HuH-7 (cell line): ENCODE data around the gene EFCAB11.

Experiments
- DNase-seq: peaks from one replicate; pipeline ENCODE4 v3.0.0; 2011; ENCODE audit warnings: low spot score

Gene EFCAB11

DNA sequence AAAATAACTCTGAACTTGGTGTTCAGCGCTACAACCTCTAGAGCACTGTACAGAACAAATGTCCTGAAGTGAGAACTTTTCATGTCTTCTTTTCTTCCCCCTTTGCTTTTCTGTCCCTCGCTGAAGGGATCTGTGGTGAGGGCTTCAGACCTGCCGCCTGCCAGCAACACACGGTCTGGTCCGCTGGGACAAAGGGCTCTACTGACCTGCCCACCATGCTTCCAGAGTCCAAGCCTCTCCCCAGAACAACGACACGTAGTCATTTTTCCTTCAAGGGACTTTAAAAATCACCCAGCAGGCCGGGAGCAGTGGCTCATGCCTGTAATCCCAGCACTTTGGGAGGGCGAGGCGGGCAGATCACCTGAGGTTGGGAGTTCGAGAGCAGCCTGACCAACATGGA lies 140.4 kb downstream of the EFCAB11 start:
- no peak for DNase-seq

DNA sequence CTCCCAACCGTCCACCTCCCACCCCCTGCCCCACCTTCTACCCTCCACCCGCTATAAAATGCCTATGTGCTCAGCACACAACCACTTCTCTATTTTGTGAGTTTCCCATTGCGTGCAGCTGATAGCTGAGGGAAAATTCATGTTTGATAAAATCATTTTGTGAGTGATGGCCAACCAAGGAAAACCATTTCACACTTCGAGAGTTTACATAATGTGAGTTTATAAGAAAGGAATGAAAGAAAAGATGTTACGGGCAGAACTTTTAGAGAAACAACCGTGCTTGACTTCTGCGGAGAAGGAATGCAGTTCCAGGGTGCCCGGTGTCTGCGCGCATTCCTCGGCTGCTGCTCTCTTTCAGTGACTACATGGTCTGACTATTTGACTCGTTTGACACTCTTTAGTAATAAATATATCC lies 140.9 kb downstream of the EFCAB11 start:
- no peak for DNase-seq

DNA sequence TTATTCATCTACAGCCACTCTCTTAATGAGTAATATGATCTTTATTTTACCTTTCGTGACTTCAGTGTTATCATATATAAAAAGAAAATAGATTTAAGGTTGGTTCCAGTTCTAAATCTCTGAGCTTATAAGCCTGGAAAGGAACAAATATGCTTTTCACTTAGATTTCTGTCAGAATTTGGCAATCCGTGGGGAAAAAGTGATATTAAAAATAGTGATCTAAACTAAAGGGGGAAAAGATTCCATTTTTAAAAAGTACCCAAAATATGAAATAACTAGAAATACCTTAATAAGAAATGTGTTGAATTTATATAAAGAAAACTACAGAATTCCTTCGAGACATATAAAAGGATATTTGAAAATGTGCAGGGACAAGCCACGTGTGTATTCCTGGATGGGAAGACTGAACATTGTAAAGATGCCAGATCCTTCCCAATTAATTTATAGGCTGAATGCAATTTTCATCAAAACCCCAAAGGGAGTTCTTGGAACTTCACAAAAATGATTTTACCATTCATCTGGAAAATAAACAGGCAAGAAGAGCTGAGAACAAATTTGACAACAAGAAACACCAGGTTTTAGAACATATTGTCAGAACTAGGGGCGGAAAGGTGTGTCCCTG lies 142.5 kb downstream of the EFCAB11 start:
- no peak for DNase-seq

DNA sequence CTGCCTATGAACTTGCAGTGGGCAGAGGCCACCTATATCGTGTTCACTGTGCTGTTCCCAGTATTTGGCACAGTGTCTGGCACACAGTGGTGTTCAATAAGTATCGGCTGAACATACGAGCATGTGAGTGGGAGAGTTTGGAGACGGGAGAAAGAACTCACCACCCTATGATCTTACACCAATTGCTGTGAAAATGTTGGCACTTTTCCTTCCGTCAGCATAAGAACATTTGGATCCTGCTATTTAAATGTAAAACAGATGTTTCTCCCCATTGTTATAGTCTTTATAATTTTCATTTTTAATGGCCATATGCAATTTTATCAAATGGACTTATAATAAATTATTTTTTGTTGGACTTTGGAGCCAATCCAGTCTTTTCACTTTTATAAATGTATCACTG lies 144.4 kb downstream of the EFCAB11 start:
- DNase-seq, result no peak

GRCh38 chr14:89807892-89808291 lies 146.6 kb downstream of the EFCAB11 start:
- no peak for DNase-seq

DNA sequence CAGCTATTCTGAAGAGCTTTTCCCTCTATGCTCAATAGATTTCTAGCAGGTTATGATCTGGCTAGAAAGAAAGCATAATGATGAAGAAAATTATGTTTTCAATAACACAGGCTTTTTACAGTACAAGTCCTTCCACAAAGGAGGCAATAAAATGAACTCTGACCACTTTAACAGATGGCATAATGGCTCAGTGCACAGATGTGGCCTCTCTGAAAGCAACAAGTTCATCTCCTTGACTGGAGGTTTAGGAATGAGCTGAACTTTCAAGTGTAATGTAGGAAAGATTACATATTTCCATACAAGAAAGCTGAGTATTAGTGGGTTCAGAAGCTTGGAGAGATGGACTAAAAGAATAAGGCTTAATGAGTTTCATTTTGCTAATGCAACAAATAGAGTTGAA lies 147.4 kb downstream of the EFCAB11 start:
- no peak for DNase-seq

- no peak for DNase-seq
Measured at GRCh38 chr14:89806451-89806850, 148.1 kb downstream of the EFCAB11 start.

GRCh38 chr14:89805501-89805900 lies 149.0 kb downstream of the EFCAB11 start:
- no peak for DNase-seq

GRCh38 chr14:89803542-89803941 lies 151.0 kb downstream of the EFCAB11 start:
- no peak for DNase-seq

DNA sequence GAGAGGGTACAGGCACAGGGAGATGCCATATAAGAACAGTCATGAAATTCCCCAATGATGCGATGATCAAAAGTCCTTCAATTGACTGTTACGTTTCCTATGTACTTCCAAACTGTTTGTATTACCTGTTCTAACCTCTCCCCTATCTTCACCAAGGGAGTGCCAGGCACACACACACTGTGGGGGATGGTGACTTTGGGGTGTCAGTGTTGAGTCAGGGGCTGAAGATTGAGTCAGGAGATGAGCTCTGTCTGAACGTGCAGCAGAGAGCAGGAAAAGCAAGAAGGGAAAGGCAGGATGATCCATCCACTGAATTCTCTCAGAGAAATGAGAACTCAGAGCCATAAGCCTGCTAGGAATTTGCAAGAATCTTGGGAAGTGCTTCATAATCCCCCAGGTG lies 153.4 kb downstream of the EFCAB11 start:
- DNase-seq, result no peak

DNA sequence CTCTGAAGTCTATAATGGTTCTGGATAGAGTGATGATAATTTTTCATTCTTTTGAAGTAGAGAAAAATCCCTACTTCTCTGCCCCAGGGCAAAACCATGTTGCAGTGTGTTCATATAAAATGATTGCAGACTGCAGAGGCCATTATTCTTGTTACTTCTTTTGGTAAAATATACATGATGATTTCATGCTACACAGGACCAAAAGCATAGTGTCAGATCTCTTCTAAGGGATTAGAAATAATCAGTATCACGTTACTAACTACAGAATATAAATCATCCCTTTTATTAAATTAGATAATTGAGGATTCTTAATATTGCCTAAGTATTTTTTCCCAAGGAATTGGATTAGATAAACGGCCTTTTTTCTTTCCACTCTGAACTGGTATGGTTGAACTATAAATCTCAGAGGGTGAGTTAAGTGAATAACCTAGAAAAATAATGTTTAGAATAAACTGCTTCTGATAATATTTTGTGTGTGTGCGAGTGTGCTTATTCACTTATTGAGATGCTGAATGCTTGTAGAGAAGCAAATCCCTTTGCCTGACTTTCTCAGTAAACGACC lies 156.2 kb downstream of the EFCAB11 start:
- no peak for DNase-seq

- DNase-seq, result no peak
Measured at GRCh38 chr14:89797148-89797547, 157.4 kb downstream of the EFCAB11 start.

- no peak for DNase-seq
Measured at GRCh38 chr14:89794096-89794495, 160.4 kb downstream of the EFCAB11 start.

DNA sequence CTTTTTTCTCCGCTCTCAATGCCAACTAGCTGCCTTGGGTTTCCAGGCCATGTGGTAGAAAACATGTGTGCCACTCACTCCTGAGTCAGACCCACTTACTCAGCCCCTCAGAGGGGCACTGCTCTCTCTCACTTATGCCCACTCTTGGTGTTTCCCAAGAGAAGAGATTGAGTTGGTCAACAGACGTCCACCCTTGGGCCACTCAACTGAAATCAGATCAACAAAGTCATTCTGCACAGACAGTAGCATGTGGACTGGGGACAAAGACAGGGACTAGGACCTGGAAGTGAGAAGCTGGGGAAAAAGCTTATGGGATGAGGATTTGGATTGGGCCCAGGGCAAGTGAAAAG lies 161.2 kb downstream of the EFCAB11 start:
- no peak for DNase-seq

DNA sequence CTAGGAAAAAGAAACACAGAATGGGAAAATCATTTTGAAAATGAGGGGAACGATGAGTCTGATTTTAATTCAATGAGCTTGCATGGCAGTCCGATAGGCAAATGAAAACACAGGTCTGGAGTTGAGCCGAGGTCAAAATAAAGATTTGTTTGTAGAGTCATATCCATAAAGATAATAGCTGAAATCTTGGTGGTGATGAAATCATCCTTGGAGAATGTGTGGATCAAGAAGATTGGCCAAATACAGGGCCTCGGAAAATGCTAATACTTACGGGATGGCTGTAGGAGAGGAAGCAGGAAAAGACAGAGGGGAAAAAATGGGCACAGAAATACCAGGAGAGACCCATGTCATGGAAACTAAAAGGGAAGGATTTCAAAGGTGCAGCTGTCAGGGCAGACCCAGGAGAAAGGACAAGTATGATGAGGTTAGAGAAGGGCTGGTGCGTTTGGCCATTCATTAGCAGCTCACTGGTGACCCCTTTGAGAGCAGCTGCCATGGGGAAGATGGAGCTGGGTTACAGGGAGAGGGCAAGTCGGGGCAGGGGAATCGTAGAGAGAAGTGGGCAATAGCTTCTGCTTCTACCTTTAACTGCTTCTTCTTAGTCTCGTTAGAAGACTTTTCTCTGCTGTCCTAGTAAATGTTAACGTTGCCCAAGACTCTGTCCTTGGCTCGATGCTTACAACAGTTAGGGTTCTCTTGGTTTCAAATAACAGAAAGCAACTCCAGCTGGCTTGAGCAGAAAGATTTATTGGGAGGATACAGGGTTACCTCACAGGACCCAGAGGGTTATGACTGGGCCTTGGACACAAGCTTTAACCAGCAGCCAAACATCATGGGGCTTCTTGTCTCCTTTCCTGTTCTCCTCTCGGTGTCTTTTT lies 161.8 kb downstream of the EFCAB11 start:
- no peak for DNase-seq

DNA sequence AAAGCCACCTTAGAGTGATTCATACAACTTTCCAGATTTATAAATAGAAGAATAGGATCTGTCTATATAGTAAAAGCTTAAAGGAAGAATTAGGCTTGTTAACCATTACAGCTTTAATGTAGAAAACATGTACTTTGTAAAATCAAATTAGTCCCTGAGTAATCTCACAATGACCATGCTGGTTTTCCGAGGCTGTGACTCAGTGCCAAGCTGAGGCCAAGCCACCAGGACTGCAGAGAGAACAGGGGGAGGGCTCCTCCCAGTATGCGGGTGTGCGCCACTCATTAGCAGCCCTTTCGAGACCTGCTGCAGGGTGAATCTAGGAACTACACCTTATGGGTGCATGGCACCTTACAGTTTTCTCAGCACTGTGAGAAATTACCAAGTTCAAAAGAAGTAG lies 167.0 kb downstream of the EFCAB11 start:
- DNase-seq, result no peak

- DNase-seq, result no peak
Measured at GRCh38 chr14:89781046-89781445, 173.5 kb downstream of the EFCAB11 start.

DNA sequence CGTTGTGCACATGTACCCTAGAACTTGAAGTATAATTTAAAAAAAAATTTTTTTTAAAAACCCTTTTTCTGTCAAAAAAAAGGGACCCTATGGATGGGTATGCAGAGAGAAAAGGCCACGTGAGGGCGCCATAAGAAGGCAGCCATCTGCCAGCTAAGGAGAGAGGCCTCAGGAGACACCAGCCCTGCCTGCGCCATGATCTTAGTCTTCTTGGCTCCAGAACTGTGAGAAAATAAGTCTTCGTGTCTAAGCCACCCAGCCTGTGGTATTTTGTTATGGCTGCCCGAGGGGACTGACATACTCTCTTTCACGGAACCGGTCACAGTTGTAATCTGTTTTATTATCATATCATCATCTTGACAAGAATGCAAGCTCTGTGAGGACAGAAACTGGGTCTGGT lies 174.8 kb downstream of the EFCAB11 start:
- no peak for DNase-seq

GRCh38 chr14:89775946-89776345 lies 178.6 kb downstream of the EFCAB11 start:
- no peak for DNase-seq

DNA sequence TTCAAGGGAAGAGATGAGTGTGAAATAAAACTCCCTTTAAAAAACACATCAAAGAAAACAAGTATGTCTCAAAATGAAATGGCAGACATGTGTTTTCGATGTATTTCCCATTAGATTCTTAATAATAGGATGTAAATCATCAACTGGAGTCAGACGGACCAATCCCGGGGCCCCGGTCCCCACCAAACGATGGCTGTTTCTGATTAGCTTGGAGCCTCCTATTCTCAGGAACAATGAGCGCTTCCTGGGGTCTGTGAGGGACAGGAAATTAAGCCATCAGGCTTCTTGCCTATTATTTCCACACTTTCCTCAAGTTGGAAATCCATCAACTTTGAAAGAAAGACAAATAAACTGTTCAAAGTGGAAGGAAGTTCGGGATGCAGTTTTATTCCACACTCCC lies 179.4 kb downstream of the EFCAB11 start:
- DNase-seq, result no peak

DNA sequence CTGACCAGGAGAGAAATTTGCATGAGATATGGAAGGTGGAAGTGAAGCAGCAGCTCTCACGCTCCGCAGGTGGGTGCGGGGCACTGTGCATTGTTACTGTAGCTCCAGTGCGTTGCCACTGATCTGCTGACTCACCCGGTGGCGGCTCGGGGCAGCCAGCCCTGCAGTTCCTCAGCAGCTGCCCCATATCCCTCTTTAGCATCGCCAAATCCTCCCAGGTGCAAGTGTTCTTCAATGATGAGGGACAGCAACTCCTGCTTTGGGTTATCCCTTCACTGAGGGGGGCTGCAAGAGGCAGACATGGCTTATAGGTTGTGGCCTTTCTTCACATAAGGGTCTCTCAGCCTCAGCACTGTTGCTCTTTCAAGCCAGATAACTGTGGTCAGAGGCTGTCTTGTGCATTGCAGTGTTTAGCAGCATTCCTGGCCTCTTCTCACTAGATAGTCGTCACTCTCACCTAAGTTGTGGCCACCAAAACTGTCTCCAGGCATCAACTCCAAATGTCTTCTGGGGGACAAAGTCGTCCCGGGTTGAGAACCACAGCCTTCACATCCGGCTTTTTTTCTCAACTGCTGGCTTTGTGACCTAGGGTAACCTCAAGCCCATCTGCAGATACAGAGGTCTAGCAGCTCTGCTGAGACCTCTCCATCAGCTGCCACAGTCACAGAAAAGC lies 180.8 kb downstream of the EFCAB11 start:
- DNase-seq, result no peak

- no peak for DNase-seq
Measured at GRCh38 chr14:89773151-89773550, 181.4 kb downstream of the EFCAB11 start.

- no peak for DNase-seq
Measured at GRCh38 chr14:89771251-89771650, 183.3 kb downstream of the EFCAB11 start.
